HUDEP-2 (cell line): Measurements from ENCODE around the gene FAM83B.
"Not testable (repeated sequence)": the region's sequence is repeated elsewhere in the genome, so short reads cannot be mapped to it uniquely, and the experiment has no call there.

Source experiments
- DNase-seq, 76 experiments: peaks; one replicate each; lab custom pipeline; 2025; ENCODE audit not compliant: unreplicated experiment in 76 of 76; lab: John Stamatoyannopoulos, UW

Gene FAM83B

GRCh38 chr6:54970337-54970736 lies 123.8 kb downstream of the FAM83B start:
- no peak for DNase-seq

GRCh38 chr6:54971825-54972224 lies 125.3 kb downstream of the FAM83B start:
- DNase-seq, result no peak

GRCh38 chr6:54979161-54979560 lies 132.6 kb downstream of the FAM83B start:
- DNase-seq, result not testable (repeated sequence)

GRCh38 chr6:54980511-54981275 lies 134.1 kb downstream of the FAM83B start:
- DNase-seq, result no peak

- no peak for DNase-seq
These were observed 134.7 kb downstream of the FAM83B start for GRCh38 chr6:54981276-54981609.

GRCh38 chr6:54981647-54982046 lies 135.1 kb downstream of the FAM83B start:
- no peak for DNase-seq

- DNase-seq, result no peak
These were observed 141.2 kb downstream of the FAM83B start for GRCh38 chr6:54987633-54988290.

- DNase-seq, result no peak
These were observed 142.0 kb downstream of the FAM83B start for GRCh38 chr6:54988576-54988975.

GRCh38 chr6:54990001-54990400 lies 143.4 kb downstream of the FAM83B start:
- no peak for DNase-seq
